GM12864 (cell line): ENCODE measurements around the gene ZFC3H1.

ENCODE experiments used
- DNase-seq: peaks from one replicate; pipeline ENCODE4 v3.0.0-alpha.2; 2011; ENCODE audit warnings: low read depth
- H3K4me3 ChIP-seq: 2 replicates; pipeline ENCODE4 v1.5.1; 2011; ENCODE audit warnings: mild to moderate bottlenecking, low read depth, low read length, control low read depth
- TF ChIP-seq, protein P1 (sequence below): IDR thresholded peaks from 2 replicates; pipeline ENCODE4 v1.5.1; 2011; ENCODE audit warnings: low read depth, mild to moderate bottlenecking, moderate library complexity, low read length, control low read depth, inconsistent platforms; ENCODE audit errors: missing control alignments

ZFC3H1 gene

GRCh38 chr12:71592841-71593240, 70.8 kb downstream of the ZFC3H1 start:
- DNase-seq: no peak
- H3K4me3 ChIP-seq: no peak overlapping the region
- TF ChIP-seq, protein P1, sequence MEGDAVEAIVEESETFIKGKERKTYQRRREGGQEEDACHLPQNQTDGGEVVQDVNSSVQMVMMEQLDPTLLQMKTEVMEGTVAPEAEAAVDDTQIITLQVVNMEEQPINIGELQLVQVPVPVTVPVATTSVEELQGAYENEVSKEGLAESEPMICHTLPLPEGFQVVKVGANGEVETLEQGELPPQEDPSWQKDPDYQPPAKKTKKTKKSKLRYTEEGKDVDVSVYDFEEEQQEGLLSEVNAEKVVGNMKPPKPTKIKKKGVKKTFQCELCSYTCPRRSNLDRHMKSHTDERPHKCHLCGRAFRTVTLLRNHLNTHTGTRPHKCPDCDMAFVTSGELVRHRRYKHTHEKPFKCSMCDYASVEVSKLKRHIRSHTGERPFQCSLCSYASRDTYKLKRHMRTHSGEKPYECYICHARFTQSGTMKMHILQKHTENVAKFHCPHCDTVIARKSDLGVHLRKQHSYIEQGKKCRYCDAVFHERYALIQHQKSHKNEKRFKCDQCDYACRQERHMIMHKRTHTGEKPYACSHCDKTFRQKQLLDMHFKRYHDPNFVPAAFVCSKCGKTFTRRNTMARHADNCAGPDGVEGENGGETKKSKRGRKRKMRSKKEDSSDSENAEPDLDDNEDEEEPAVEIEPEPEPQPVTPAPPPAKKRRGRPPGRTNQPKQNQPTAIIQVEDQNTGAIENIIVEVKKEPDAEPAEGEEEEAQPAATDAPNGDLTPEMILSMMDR: no peak

GRCh38 chr12:71591601-71592000, 72.0 kb downstream of the ZFC3H1 start:
- TF ChIP-seq, protein P1: no peak
- DNase-seq: no peak

DNA sequence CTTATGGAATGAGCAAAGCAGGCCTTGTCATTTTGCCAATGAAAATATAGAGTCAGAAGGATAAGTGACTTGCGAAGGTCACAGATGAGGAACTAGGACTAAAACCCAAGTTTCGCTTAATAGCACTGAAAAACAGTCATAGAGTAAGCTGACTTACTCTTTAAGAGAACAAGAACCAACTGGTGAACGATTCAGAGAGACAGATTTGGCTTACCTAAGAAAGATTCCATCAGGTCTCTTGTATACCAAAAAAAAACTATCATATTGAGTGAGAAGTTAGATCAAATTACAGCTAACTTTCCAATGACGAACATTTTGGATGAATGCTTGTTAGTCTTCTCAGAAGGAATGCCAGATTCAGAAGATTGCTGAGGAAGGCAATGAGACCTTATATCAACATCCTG, 74.2 kb downstream of the ZFC3H1 start:
- no peak for DNase-seq
- TF ChIP-seq, protein P1: no peak
- H3K4me3 ChIP-seq: no peak overlapping the region

More at GRCh38 chr12:71591601-71592000, 72.0 kb downstream of the ZFC3H1 start:
- H3K4me3 ChIP-seq: no peak overlapping the region

DNA sequence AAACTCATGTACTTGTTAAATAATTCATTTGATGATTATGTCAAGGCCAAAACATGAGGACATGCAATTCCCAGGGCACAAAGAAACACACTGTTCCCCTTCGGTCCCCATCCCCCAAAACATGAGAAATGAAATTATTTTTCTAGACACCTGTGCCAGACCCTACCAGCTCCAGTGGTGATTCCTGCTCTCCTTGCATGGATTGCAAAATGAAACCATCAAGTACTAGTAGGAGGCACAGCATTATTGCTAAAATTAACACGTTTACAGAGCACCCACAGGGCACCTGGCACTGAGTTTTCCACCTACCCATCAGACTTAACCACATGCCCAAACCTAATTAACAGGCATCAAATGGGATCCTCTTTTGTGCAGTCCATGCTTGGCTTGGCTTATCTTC, 76.6 kb downstream of the ZFC3H1 start:
- TF ChIP-seq, protein P1: no peak
- no peak for DNase-seq
- H3K4me3 ChIP-seq: no peak overlapping the region

GRCh38 chr12:71585218-71585617, 78.4 kb downstream of the ZFC3H1 start:
- TF ChIP-seq, protein P1: no peak
- no peak for DNase-seq
- no peak overlapping the region for H3K4me3 ChIP-seq

DNA sequence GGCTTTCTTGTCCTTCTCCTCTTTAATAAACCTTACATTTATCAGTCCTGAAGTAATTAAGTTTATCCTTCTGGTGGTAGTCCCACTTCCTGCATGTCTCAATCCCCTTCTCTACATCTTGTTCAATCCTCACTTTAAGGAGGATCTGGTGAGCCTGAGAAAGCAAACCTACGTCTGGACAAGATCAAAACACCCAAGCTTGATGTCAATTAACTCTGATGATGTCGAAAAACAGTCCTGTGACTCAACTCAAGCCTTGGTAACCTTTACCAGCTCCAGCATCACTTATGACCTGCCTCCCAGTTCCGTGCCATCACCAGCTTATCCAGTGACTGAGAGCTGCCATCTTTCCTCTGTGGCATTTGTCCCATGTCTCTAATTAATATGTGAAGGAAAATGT, 79.3 kb downstream of the ZFC3H1 start:
- TF ChIP-seq, protein P1: no peak
- DNase-seq: no peak
- no peak overlapping the region for H3K4me3 ChIP-seq

- no peak for DNase-seq
- H3K4me3 ChIP-seq: no peak overlapping the region
- TF ChIP-seq, protein P1: no peak
These were observed 80.7 kb downstream of the ZFC3H1 start for GRCh38 chr12:71582925-71583324.
